Neural progenitor cell (in vitro differentiated cells): ENCODE measurements around the gene TMPRSS6. TPM values are rescaled to one million over a fixed set of nuclear protein-coding genes. Genes with fewer than 3 reads are reported as not detected.

Experiments
- DNase-seq: peaks from one replicate; pipeline ENCODE4 v3.0.0-alpha.2; 2016; ENCODE audit warnings: low spot score
- H2AFZ ChIP-seq: fragments of 200-600 bp; sonication (generic); replicated peaks from 2 replicates; pipeline ENCODE4 v1.6.1; 2016; ENCODE audit warnings: antibody characterized with exemption
- H3F3A ChIP-seq: fragments of 200-600 bp; sonication (generic); 2 replicates; pipeline ENCODE4 v1.6.1; 2016; ENCODE audit warnings: antibody characterized with exemption, low read depth
- H3K27ac ChIP-seq: fragments of 200-600 bp; sonication (generic); 2 replicates; pipeline ENCODE4 v1.5.1; 2016; ENCODE audit warnings: mild to moderate bottlenecking
- H3K27me3 ChIP-seq: fragments of 200-600 bp; sonication (generic); 2 replicates; pipeline ENCODE4 v1.6.1; 2016; ENCODE audit warnings: mild to moderate bottlenecking, moderate library complexity
- H3K36me3 ChIP-seq: fragments of 200-600 bp; sonication (generic); 2 replicates; pipeline ENCODE4 v1.5.1; 2016
- H3K4me1 ChIP-seq: fragments of 200-600 bp; sonication (generic); 2 replicates; pipeline ENCODE4 v1.6.1; 2016; ENCODE audit warnings: mixed run types
- H3K4me2 ChIP-seq: fragments of 200-600 bp; sonication (generic); 2 replicates; pipeline ENCODE4 v1.6.1; 2016
- H3K4me3 ChIP-seq: fragments of 200-600 bp; sonication (generic); 2 replicates; pipeline ENCODE4 v1.5.1; 2016
- H3K79me2 ChIP-seq: fragments of 200-600 bp; sonication (generic); 2 replicates; pipeline ENCODE4 v1.6.1; 2016; ENCODE audit warnings: low read depth
- H3K9ac ChIP-seq: fragments of 200-600 bp; sonication (generic); 2 replicates; pipeline ENCODE4 v1.6.1; 2016
- H3K9me3 ChIP-seq: fragments of 200-600 bp; sonication (generic); 2 replicates; pipeline ENCODE4 v1.5.1; 2016; ENCODE audit warnings: low read depth
- H4K20me1 ChIP-seq: fragments of 200-600 bp; sonication (generic); 2 replicates; pipeline ENCODE4 v1.6.1; 2016; ENCODE audit warnings: low read depth
- H3K27ac Mint-ChIP-seq: 3 replicates; pipeline ENCODE4 v1.8.0; 2021; ENCODE audit warnings: mixed read lengths
- H3K27me3 Mint-ChIP-seq: 2 replicates; pipeline ENCODE4 v1.8.0; 2022; ENCODE audit warnings: low read depth, mild to moderate bottlenecking, inconsistent platforms, moderate library complexity, mixed read lengths; ENCODE audit not compliant: insufficient read depth
- H3K36me3 Mint-ChIP-seq: 3 replicates; pipeline ENCODE4 v1.8.0; 2021; ENCODE audit warnings: mixed read lengths
- H3K4me1 Mint-ChIP-seq: 3 replicates; pipeline ENCODE4 v1.8.0; 2021; ENCODE audit warnings: mixed read lengths
- H3K4me3 Mint-ChIP-seq: 3 replicates; pipeline ENCODE4 v1.8.0; 2021; ENCODE audit warnings: mild to moderate bottlenecking, moderate library complexity, mixed read lengths
- H3K9me3 Mint-ChIP-seq: 3 replicates; pipeline ENCODE4 v1.8.0; 2020; ENCODE audit warnings: mixed read lengths
- CTCF ChIP-seq: fragments of 200-600 bp; sonication (generic); IDR thresholded peaks from 2 replicates; pipeline ENCODE4 v1.5.1; 2017; ENCODE audit warnings: antibody characterized with exemption, mild to moderate bottlenecking
- EZH2 ChIP-seq: fragments of 200-600 bp; sonication (generic); IDR thresholded peaks from 2 replicates; pipeline ENCODE4 v1.6.1; 2017; ENCODE audit warnings: antibody characterized with exemption, mild to moderate bottlenecking, moderate library complexity
- EZH2phosphoT487 ChIP-seq: fragments of 200-600 bp; sonication (generic); IDR thresholded peaks from 2 replicates; pipeline ENCODE4 v1.6.1; 2017; ENCODE audit warnings: antibody characterized with exemption
- total RNA-seq: library from RNA; depleted of rRNA; stranded (reverse); fragments of >200 nt; gene quantifications from 2 replicates; pipeline ENCODE4 v1.2.3, GENCODE V29; 2015; ENCODE audit warnings: low replicate concordance

Gene TMPRSS6
- total RNA-seq, 1 donor from 2014 or later: not detected

GRCh38 chr22:37103151-37103550, 6.4 kb downstream of the TMPRSS6 start:
- Histone ChIP-seq H3K9me3 (no peaks in the 10 kb centered on the region), H3F3A (peaks cover 13% of the 10 kb centered on the region), H3K9ac (no peak overlapping the region), H3K4me2 (no peak overlapping the region), H3K27me3 (no peaks in the 10 kb centered on the region), H2AFZ (no peak overlapping the region), H3K27ac (no peak overlapping the region), H3K79me2 (no peaks in the 10 kb centered on the region), H3K4me1 (peaks cover 3% of the 10 kb centered on the region), H3K4me3 (no peak overlapping the region), H3K36me3 (no peaks in the 10 kb centered on the region), H4K20me1 (no peaks in the 10 kb centered on the region)
- H3K9me3 Mint-ChIP-seq: no peaks in the 10 kb centered on the region
- no peak overlapping the region for H3K4me3 Mint-ChIP-seq
- DNase-seq: no peak
- H3K4me1 Mint-ChIP-seq: peaks cover 29% of the 10 kb centered on the region
- H3K27me3 Mint-ChIP-seq: peaks cover 22% of the 10 kb centered on the region
- no peak for TF ChIP-seq EZH2
- TF ChIP-seq EZH2phosphoT487: no peak
- no peak for TF ChIP-seq CTCF
- H3K27ac Mint-ChIP-seq: no peak overlapping the region
- no peaks in the 10 kb centered on the region for H3K36me3 Mint-ChIP-seq

GRCh38 chr22:37101311-37102066, 8.0 kb downstream of the TMPRSS6 start:
- H3K9me3 ChIP-seq: no peaks in the 10 kb centered on the region
- H4K20me1 ChIP-seq: no peaks in the 10 kb centered on the region
- H3K4me2 ChIP-seq: no peak overlapping the region
- H3K27ac ChIP-seq: no peak overlapping the region
- no peaks in the 10 kb centered on the region for H3K36me3 ChIP-seq
- H3K4me3 ChIP-seq: no peak overlapping the region
- peaks cover 10% of the 10 kb centered on the region for H3K4me1 ChIP-seq
- H3K79me2 ChIP-seq: no peaks in the 10 kb centered on the region
- Mint-ChIP-seq H3K27me3 (peaks cover 15% of the 10 kb centered on the region), H3K9me3 (no peaks in the 10 kb centered on the region), H3K36me3 (no peaks in the 10 kb centered on the region), H3K4me1 (peaks cover 27% of the 10 kb centered on the region), H3K4me3 (no peak overlapping the region), H3K27ac (no peak overlapping the region)
- DNase-seq: no peak
- H3K27me3 ChIP-seq: peaks cover 11% of the 10 kb centered on the region
- H2AFZ ChIP-seq: no peak overlapping the region
- H3F3A ChIP-seq: peaks cover 22% of the 10 kb centered on the region
- no peak for TF ChIP-seq EZH2phosphoT487
- H3K9ac ChIP-seq: no peak overlapping the region

GRCh38 chr22:37100589-37101127, 8.9 kb downstream of the TMPRSS6 start:
- H3K4me2 ChIP-seq: no peak overlapping the region
- H3K27me3 Mint-ChIP-seq: peaks cover 15% of the 10 kb centered on the region
- peaks cover 27% of the 10 kb centered on the region for H3K4me1 Mint-ChIP-seq
- no peak overlapping the region for H3K27ac Mint-ChIP-seq
- H3F3A ChIP-seq: peaks cover 22% of the 10 kb centered on the region
- no peaks in the 10 kb centered on the region for H3K36me3 Mint-ChIP-seq
- no peaks in the 10 kb centered on the region for H3K9me3 Mint-ChIP-seq
- no peaks in the 10 kb centered on the region for H3K36me3 ChIP-seq
- H3K9me3 ChIP-seq: no peaks in the 10 kb centered on the region
- no peaks in the 10 kb centered on the region for H4K20me1 ChIP-seq
- H3K4me1 ChIP-seq: peaks cover 10% of the 10 kb centered on the region
- H3K27ac ChIP-seq: no peak overlapping the region
- no peak for TF ChIP-seq EZH2
- no peak for TF ChIP-seq CTCF
- TF ChIP-seq EZH2phosphoT487: no peak
- H2AFZ ChIP-seq: no peak overlapping the region
- peaks cover 19% of the 10 kb centered on the region for H3K27me3 ChIP-seq
- H3K4me3 ChIP-seq: no peak overlapping the region
- H3K4me3 Mint-ChIP-seq: peak overlapping the region; percentile 2
- H3K9ac ChIP-seq: no peak overlapping the region
- H3K79me2 ChIP-seq: no peaks in the 10 kb centered on the region
- DNase-seq: no peak
